Dedifferentiated amniotic fluid mesenchymal stem cell (primary cell): ENCODE data around the gene DLL4.
"Not testable (repeated sequence)": the region's sequence is repeated elsewhere in the genome, so short reads cannot be mapped to it uniquely, and the experiment has no call there.

Experiments used
- DNase-seq: peaks from one replicate; pipeline ENCODE4 v3.0.0-alpha.2; 2016; ENCODE audit errors: extremely low spot score

Gene DLL4

GRCh38 chr15:40958723-40959122 lies 29.6 kb downstream of the DLL4 start:
- no peak for DNase-seq

- DNase-seq: no peak
Observed at GRCh38 chr15:40959331-40960141, 30.4 kb downstream of the DLL4 start.

GRCh38 chr15:40960151-40960885 lies 31.2 kb downstream of the DLL4 start:
- DNase-seq: no peak

GRCh38 chr15:40960925-40961324 lies 31.8 kb downstream of the DLL4 start:
- no peak for DNase-seq

- not testable (repeated sequence) for DNase-seq
Observed at GRCh38 chr15:40961740-40962139, 32.6 kb downstream of the DLL4 start.

- not testable (repeated sequence) for DNase-seq
Observed at GRCh38 chr15:40962317-40962716, 33.2 kb downstream of the DLL4 start.

GRCh38 chr15:40963201-40963600 lies 34.1 kb downstream of the DLL4 start:
- no peak for DNase-seq

GRCh38 chr15:40964006-40964405 lies 34.9 kb downstream of the DLL4 start:
- DNase-seq: no peak

GRCh38 chr15:40964634-40965033 lies 35.5 kb downstream of the DLL4 start:
- no peak for DNase-seq

GRCh38 chr15:40968290-40969085 lies 39.3 kb downstream of the DLL4 start:
- no peak for DNase-seq

- DNase-seq: no peak
Observed at GRCh38 chr15:40969363-40969762, 40.2 kb downstream of the DLL4 start.

- DNase-seq: no peak
Observed at GRCh38 chr15:40974879-40975278, 45.7 kb downstream of the DLL4 start.

GRCh38 chr15:40976819-40977218 lies 47.7 kb downstream of the DLL4 start:
- DNase-seq: no peak

- DNase-seq: no peak
Observed at GRCh38 chr15:40978141-40978540, 49.0 kb downstream of the DLL4 start.

GRCh38 chr15:40978562-40978961 lies 49.4 kb downstream of the DLL4 start:
- no peak for DNase-seq

- no peak for DNase-seq
Observed at GRCh38 chr15:40981186-40981585, 52.0 kb downstream of the DLL4 start.

GRCh38 chr15:40982855-40983254 lies 53.7 kb downstream of the DLL4 start:
- DNase-seq: peak; percentile 44

GRCh38 chr15:40984406-40984805 lies 55.3 kb downstream of the DLL4 start:
- DNase-seq: no peak

- DNase-seq: peak; percentile 48
Observed at GRCh38 chr15:40984964-40985363, 55.8 kb downstream of the DLL4 start.

GRCh38 chr15:40985541-40986330 lies 56.6 kb downstream of the DLL4 start:
- DNase-seq: no peak

GRCh38 chr15:40986820-40987219 lies 57.7 kb downstream of the DLL4 start:
- DNase-seq: no peak

- no peak for DNase-seq
Observed at GRCh38 chr15:40988156-40988555, 59.0 kb downstream of the DLL4 start.
